ENCODE results near the gene SDK1. TPM values are rescaled to one million over a fixed set of nuclear protein-coding genes. Genes with fewer than 3 reads are reported as not detected.

The SDK1 gene
- total RNA-seq, 3 donors from 2014 or later (not counting 1 experiment from before 2014, with no cell fraction given) = 0.05 to 0.11 TPM; not detected in 1

- no peaks in the 10 kb centered on the region for H3K36me3 Mint-ChIP-seq
- Histone ChIP-seq H3K9me3 (ENCODE audit: control insufficient read depth, insufficient read depth, low read length) (no peaks in the 10 kb centered on the region), H3K27me3 (ENCODE audit: control insufficient read depth, insufficient read depth, low read length) (no peaks in the 10 kb centered on the region), H3K27ac (ENCODE audit: low read length) (no peak overlapping the region), H3K4me1 (ENCODE audit: control insufficient read depth, insufficient read depth, low read length) (no peaks in the 10 kb centered on the region), H3K36me3 (ENCODE audit: control insufficient read depth, insufficient read depth, low read length) (no peaks in the 10 kb centered on the region), H3K4me3 (ENCODE audit: low read length) (no peak overlapping the region)
- TF ChIP-seq, protein P1, sequence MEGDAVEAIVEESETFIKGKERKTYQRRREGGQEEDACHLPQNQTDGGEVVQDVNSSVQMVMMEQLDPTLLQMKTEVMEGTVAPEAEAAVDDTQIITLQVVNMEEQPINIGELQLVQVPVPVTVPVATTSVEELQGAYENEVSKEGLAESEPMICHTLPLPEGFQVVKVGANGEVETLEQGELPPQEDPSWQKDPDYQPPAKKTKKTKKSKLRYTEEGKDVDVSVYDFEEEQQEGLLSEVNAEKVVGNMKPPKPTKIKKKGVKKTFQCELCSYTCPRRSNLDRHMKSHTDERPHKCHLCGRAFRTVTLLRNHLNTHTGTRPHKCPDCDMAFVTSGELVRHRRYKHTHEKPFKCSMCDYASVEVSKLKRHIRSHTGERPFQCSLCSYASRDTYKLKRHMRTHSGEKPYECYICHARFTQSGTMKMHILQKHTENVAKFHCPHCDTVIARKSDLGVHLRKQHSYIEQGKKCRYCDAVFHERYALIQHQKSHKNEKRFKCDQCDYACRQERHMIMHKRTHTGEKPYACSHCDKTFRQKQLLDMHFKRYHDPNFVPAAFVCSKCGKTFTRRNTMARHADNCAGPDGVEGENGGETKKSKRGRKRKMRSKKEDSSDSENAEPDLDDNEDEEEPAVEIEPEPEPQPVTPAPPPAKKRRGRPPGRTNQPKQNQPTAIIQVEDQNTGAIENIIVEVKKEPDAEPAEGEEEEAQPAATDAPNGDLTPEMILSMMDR (IDR thresholded peaks at IDR 0.05) = no peak
- H3K9me3 Mint-ChIP-seq = no peaks in the 10 kb centered on the region
- no peak overlapping the region for H3K27ac Mint-ChIP-seq
- intact Hi-C loops (cut with micrococcal nuclease) = no loop called here
- no peaks in the 10 kb centered on the region for H3K4me1 Mint-ChIP-seq
- peaks cover 21 to 36% of the 10 kb centered on the region in 2 donors for H3K27me3 Mint-ChIP-seq (ENCODE audit: low read depth in 2 of 2)
- ATAC-seq (no peak), DNase-seq (no peak)
- 89% methylated on average over 7 of the region's 7 CpGs for WGBS (ENCODE audit: insufficient coverage)
- no peak overlapping the region for H3K4me3 Mint-ChIP-seq
Measured at GRCh38 chr7:3655635-3656034, 354.6 kb downstream of the SDK1 start.

- no peak for ATAC-seq
- no peak overlapping the region for H3K27ac ChIP-seq (ENCODE audit: low read length)
- TF ChIP-seq, protein P1 (IDR thresholded peaks at IDR 0.05) = no peak
- no peaks in the 10 kb centered on the region for H3K9me3 Mint-ChIP-seq
- no peak overlapping the region for H3K4me3 Mint-ChIP-seq
- peaks cover 12 to 24% of the 10 kb centered on the region in 2 donors for H3K27me3 Mint-ChIP-seq (ENCODE audit: low read depth in 2 of 2)
- intact Hi-C loops (cut with micrococcal nuclease) = no loop called here
- no peak for DNase-seq
- WGBS (ENCODE audit: insufficient coverage) = 89% methylated on average over 6 of the region's 6 CpGs
- no peaks in the 10 kb centered on the region for H3K27me3 ChIP-seq (ENCODE audit: control insufficient read depth, insufficient read depth, low read length)
- no peaks in the 10 kb centered on the region for H3K36me3 ChIP-seq (ENCODE audit: control insufficient read depth, insufficient read depth, low read length)
- no peaks in the 10 kb centered on the region for H3K4me1 Mint-ChIP-seq
- H3K4me1 ChIP-seq (ENCODE audit: control insufficient read depth, insufficient read depth, low read length) = no peaks in the 10 kb centered on the region
- no peak overlapping the region for H3K4me3 ChIP-seq (ENCODE audit: low read length)
- H3K9me3 ChIP-seq (ENCODE audit: control insufficient read depth, insufficient read depth, low read length) = no peaks in the 10 kb centered on the region
- H3K36me3 Mint-ChIP-seq = no peaks in the 10 kb centered on the region
- H3K27ac Mint-ChIP-seq = no peak overlapping the region
Measured at GRCh38 chr7:3657206-3657605, 356.2 kb downstream of the SDK1 start.

DNA sequence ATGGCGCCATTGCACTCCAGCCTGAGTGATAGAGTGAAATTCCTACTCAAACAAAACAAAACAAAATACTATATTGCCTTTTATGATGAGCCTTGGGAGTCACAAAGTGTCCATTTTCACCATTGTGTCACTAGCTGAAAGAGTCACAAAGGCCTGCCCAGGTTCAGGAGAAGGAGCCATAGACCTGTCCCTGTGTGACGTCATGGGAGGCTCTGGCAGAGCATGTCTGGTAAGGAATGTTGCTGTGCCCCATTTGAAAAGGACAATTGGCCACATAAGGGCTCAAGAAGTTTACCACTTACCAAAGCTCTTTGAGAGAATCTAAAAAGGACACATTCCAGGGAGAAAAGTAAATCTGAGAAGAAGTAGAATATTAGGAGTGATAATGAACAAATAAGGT is 367.7 kb downstream of the SDK1 start:
- WGBS (ENCODE audit: insufficient coverage) = 72% methylated on average over 2 of the region's 2 CpGs
- no peak overlapping the region for H3K4me3 Mint-ChIP-seq

More for the DNA sequence above, 367.7 kb downstream of the SDK1 start:
- Histone ChIP-seq H3K36me3 (ENCODE audit: control insufficient read depth, insufficient read depth, low read length) (no peaks in the 10 kb centered on the region), H3K9me3 (ENCODE audit: control insufficient read depth, insufficient read depth, low read length) (no peaks in the 10 kb centered on the region), H3K4me1 (ENCODE audit: control insufficient read depth, insufficient read depth, low read length) (no peaks in the 10 kb centered on the region), H3K27ac (ENCODE audit: low read length) (no peak overlapping the region), H3K27me3 (ENCODE audit: control insufficient read depth, insufficient read depth, low read length) (no peaks in the 10 kb centered on the region), H3K4me3 (ENCODE audit: low read length) (no peak overlapping the region)
- TF ChIP-seq, protein P1 (IDR thresholded peaks at IDR 0.05) = no peak
- Mint-ChIP-seq H3K4me1 (no peaks in the 10 kb centered on the region), H3K36me3 (no peaks in the 10 kb centered on the region), H3K27ac (no peak overlapping the region), H3K27me3 (ENCODE audit: low read depth in 2 of 2) (peaks cover 10 to 19% of the 10 kb centered on the region in 2 donors), H3K9me3 (no peaks in the 10 kb centered on the region)
- intact Hi-C loops (cut with micrococcal nuclease) = no loop called here
- ATAC-seq (no peak), DNase-seq (no peak)
